Measurements from ENCODE around the gene BAAT.

- TF ChIP-seq EZH2 (IDR thresholded peaks at IDR 0.05; ENCODE audit: insufficient read depth, poor library complexity, severe bottlenecking) = no peak
- TF ChIP-seq EZH2phosphoT487 (IDR thresholded peaks at IDR 0.05; ENCODE audit: insufficient read depth, low read depth) = no peak
These were observed 42.6 kb upstream of the BAAT start for GRCh38 chr9:101427358-101427757.
